Measurements from ENCODE around the gene WWOX.

Gene WWOX

DNA sequence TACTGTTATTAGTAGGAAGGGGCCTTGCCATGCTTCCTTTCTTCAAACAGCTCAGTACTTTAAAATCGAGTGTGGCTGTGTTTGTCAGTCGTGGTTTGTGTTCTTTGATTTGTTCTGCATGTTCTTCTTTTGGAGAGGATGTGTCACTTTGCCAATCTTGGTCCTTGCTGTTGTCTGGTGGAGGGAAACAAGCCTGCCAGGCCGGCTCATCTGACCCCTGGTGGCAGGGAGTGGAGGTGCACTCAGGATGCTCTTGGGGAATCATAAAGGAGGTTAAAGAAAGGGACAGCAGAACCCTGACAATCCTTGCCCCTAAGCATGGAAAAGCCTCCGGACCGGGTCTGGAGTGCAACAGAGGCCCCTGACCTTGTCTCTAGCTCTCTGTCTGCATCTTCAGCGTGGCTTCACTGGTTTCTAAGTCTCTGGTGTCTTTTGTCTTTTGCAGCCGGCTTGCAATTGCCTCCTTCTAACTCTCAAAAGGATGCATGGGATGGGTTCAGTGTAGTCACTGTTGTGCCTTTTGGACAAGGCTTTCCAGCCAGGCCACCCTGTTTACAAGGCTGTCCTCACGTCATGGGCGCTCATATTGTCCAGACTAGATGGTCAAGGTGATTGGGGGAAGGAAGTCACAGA lies 135.8 kb downstream of the WWOX start:
- no peak for DNase-seq

DNA sequence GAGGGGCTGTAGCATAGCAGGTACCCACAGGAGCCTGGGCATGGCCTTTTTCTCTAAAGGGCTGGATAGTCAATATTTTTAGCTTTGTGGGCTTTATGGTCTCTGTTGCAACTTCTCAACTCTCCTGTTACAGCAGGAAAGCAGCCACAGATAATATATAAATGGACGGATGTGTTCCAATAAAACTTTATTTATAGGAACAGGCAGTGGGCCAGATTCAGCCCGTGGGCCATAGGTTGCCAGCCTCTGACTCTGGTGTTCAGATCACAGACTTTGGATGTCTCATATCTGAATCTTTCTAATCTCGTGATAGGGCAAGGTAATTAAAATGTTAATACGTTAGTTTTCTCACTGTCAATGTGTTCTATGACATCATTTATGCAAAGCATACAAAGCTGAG lies 136.4 kb downstream of the WWOX start:
- no peak for DNase-seq

- DNase-seq = no peak
These were observed 138.4 kb downstream of the WWOX start for GRCh38 chr16:78237841-78238240.

- DNase-seq = no peak
These were observed 141.2 kb downstream of the WWOX start for GRCh38 chr16:78240459-78241222.

DNA sequence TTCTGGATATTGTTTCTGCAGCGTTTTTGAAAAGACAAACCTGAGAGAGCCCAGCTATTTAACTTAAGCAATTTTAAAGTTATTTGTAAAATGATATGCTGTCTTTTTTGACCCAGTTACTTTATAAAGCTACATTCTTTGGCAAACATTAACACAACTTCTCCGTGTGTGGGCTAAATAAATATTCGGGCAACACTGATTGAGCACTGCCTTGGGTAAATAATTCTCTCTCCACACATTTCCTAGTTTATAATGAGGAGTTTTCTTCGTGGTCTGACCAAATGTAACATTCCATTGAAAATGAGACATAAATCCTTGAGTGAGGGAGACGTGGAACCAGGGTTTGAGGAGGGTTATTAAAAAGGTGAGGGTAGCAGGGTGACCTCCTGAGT lies 142.8 kb downstream of the WWOX start:
- DNase-seq = no peak

DNA sequence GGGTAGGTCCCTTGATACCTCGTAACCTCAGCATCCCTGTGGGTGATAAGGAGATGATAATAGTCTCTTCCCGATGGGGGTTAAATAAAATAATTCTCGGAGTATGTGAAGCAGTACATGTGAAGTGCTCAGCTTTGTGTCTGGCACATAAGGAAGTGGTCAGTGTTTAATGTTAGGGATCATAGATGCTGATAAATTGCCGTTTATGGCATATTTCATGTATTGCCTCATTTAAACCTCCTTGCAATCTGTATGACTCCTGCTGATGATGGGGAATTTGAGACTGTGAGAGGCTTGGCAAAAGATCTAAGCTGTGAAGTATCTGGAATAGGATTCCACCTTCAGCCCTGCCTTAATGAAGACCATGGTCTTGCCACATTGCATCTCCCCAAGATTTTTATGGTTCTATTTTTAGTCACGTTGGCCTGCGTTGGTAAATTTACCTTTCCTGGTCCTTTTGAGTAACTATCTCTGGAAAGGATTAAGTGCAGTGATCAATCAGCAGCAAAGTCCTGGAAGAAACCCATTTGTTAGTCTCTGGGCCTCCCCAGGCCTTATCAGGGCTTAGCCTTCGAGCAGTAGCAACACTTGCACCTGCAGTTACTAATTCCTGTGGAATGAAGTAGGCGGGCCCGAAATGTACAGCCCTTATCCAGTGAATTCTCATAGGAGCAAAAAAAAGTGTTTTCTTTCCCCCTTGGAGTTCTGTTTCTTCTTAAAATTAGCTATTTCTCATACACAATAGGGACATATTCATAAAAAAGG lies 144.9 kb downstream of the WWOX start:
- DNase-seq = no peak

GRCh38 chr16:78246559-78246958 lies 147.1 kb downstream of the WWOX start:
- no peak for DNase-seq

DNA sequence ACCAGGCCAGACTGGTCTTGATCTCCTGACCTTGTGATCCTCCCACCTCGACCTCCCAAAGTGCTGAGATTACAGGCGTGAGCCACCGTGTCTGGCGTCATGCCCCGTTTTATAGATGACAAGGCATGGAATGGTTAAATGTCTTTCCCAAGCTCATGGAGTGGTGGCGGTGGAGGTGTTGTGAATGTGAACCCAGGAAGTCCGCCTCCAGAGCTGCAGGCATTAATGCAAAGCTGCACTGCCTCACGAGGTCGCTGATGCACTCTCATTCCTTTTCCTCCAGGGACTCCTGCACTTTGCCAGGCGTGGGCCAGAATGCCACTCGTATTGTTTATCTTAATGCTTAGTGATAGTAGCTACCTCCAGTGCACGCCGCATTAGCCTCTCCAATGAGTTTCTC lies 149.6 kb downstream of the WWOX start:
- DNase-seq = peak; percentile 72

DNA sequence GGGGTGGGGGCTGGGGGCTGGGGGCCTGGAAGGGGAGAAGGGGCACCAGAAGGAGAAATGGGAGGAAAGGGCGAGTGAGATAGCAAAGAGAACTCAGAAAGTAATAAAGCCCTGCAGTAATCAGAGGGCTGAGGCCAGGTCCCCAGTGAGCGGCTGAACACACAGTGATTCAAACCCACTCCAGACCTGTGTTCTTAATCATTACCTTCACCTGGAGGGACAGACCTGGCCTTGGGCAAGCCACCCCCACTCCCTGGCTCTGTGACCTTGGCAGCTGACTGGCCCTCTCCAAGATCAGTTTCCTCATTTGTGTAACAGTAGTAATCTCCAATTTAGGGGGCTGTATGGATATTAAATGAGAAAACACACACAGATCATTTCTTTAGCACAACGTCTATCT lies 150.4 kb downstream of the WWOX start:
- no peak for DNase-seq

GRCh38 chr16:78251115-78251514 lies 151.7 kb downstream of the WWOX start:
- no peak for DNase-seq

DNA sequence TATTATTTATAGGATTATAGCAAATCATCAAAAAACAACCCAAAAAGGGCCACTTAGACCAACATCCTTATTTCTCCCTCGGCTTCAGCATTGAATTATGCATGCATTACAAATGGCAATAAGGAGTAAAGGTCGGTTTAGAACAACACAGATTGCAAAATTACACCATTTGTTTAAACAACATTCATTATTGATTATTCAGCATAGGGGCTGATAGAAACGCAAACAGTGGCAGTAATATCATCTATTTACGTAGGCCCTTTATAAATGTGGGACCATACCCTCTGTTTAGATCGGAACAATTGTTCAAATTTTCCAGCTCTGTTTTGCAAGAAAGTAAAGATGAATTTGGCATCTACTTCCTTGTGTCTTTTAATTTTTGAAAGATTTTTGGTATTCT lies 153.3 kb downstream of the WWOX start:
- DNase-seq = no peak

GRCh38 chr16:78254841-78255240 lies 155.4 kb downstream of the WWOX start:
- no peak for DNase-seq

- no peak for DNase-seq
These were observed 157.4 kb downstream of the WWOX start for GRCh38 chr16:78256686-78257375.

GRCh38 chr16:78257376-78257728 lies 157.9 kb downstream of the WWOX start:
- DNase-seq = no peak

GRCh38 chr16:78258375-78259065 lies 159.1 kb downstream of the WWOX start:
- no peak for DNase-seq

- no peak for DNase-seq
These were observed 160.4 kb downstream of the WWOX start for GRCh38 chr16:78259873-78260272.

DNA sequence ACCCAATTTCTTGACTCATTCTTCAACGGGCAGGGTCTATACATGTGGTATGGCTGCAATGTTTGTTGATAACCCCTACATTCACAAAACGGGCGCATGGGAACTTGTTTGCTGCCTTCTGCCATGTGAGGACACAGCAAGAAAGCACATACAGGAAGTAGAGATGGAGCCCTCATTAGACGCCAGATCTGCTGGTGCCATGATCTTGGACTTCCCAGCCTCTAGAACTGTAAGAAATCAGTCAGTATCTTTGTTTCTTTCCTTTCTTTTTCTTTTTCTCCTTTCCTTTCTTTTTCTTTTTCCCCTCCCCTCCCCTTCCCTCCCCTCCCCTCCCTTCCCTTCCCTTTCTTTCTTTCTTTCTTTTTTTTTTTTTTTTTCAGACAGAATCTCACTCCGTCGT lies 165.2 kb downstream of the WWOX start:
- no peak for DNase-seq

DNA sequence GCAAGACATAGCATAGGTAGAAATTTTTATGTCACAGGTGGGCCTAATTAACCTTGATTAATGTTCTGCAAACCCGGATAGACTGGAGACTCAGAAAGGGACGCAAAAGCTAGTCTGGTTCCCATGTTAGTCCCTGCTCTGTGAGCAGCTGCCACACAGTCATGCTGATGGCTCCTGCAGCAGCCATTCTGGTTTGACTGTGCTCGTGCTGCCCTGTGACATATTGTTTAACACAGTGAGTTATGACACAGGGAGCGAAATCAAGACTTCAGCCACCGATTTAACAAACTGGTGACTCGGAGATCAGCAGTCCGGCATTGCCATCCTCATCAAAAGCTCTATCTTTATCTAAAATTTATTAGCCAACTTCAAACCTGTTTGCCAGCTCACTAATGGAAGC lies 169.8 kb downstream of the WWOX start:
- no peak for DNase-seq

DNA sequence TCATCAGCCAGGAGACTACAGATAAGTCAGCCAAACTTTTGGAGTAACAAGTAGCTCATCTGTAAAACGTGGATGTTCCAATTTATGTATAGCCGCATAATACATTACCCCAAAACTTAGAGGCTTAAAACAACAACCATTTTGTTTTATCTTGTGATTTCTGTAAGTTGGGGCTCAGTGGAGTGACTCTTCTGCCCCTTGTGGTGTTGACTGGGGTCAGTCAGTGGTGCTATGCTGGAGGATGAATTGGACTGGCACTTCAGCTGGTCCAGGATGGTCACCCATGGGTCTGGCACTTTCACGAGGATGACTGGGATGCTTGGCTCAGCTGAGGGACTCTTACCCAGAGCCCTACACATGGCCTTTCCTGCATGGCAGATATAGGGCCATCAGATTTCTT lies 172.5 kb downstream of the WWOX start:
- DNase-seq = no peak

DNA sequence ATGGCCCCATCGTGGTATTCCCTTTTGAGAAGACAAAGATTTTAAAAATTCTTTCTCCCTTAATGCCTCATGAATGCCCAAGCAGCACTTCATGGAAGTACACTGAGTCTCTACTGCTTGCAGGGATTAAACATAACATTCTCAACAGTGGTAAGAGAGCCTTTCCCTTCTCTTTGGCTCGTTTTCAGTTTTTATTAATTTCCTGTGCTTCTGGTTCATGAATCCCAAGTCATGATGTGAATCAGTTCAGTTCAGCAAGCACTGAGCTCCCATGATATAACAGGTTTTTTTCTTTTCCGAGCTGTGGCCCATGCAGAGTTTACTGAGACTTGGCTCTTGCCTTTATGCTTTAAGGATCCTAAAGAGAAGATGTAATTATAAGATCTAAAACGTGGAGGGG lies 175.3 kb downstream of the WWOX start:
- DNase-seq = no peak

- no peak for DNase-seq
These were observed 176.0 kb downstream of the WWOX start for GRCh38 chr16:78275420-78275819.

DNA sequence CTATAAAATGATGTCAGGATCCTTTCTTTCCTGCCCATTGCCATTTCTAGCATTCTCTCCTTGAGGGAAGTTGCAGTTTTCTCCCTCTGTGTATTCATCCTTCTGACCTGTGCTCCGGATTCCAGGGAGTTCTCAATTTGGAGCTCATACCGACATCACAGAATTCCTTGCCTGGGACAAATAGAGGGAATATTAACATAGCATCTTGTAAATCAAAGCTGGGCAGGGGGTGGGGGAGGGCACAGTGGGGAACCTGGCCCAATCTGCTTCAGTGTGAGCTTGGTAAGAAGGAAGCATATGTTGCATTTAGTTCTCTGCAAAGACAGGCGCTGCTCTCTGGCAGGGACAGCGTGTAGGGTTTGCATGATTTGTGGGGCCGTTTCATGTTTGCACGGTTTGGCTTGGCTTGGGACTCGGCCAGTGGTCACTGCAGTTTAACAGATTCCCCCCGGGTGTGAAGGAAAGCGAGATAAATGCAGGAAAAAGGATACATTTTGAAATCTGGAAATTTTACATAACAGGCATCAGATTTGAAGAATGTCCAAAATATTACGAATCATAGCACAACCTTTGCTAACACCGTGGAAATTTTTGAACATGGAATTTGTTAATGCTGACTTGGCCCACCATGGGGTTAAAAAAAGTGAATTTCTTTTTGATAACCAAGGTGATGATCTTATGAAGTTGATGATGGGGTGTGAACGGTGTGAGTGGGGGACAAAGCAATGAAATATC lies 178.0 kb downstream of the WWOX start:
- no peak for DNase-seq
